HG03039 (cell line): ENCODE measurements around the gene LPP.
A peak's percentile ranks its signal among the peaks of the same experiment; 100 is the strongest.
"Not testable (repeated sequence)": the region's sequence is repeated elsewhere in the genome, so short reads cannot be mapped to it uniquely, and the experiment has no call there.

ENCODE experiments used
- ATAC-seq: cut with Tn5 transposase; IDR thresholded peaks from one replicate; pipeline ENCODE4 v1.9.1; 2021; ENCODE audit warnings: mild to moderate bottlenecking, moderate library complexity; ENCODE audit not compliant: unreplicated experiment

Gene LPP

DNA sequence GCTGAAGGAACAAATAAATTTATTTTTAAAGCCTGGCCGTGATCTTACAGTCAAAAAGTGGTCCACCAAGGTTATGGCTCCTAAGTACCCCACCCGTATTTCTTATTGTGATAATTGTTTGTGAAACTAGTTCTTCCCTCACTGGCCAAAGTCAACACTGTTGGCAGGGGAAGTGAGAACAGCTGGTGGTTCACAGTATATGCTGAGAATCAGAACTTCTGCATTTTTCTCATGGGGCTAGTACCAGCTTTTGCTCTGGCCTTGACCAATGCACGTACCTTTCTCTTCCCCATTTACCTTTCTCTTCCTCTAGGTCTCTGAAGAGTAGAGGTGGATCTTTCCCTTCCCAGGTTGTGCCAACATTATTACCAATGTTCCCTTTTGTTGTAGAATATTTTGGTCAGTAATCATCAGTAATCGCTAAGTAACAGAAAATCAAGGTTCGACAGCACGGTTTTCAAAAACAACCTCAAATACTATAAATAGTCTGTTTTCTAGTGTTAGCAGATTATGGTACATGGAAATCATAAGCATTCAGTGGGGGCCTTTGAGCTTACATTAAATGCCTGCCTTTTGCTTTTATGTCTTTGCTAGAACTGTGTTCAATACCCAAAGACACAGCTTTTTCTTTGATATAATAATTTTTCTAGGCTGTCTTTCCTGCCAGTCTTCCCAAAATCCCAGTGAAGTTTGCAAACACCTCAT lies 268.0 kb downstream of the LPP start:
- peak; percentile 100 for ATAC-seq

DNA sequence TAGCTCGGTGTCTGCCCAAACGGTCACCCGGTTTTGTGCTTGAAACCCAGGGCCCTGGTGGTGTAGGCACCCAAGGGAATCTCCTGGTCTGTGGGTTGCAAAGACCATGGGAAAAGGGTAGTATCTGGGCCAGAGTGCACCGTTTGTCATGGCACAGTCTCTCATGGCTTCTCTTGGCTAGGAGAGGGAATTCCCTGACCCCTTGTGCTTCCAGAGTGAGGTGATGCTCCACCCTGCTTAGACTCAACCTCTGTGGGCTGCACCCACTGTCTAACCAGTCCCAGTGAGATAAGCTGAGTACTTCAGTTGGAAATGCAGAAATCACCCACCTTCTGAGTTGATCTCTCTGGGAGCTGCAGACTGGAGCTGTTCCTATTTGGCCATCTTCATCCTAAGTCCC lies 274.0 kb downstream of the LPP start:
- ATAC-seq = not testable (repeated sequence)

- no peak for ATAC-seq
Measured at GRCh38 chr3:188431040-188431439, 277.1 kb downstream of the LPP start.

- ATAC-seq = no peak
Measured at GRCh38 chr3:188431553-188431952, 277.6 kb downstream of the LPP start.

DNA sequence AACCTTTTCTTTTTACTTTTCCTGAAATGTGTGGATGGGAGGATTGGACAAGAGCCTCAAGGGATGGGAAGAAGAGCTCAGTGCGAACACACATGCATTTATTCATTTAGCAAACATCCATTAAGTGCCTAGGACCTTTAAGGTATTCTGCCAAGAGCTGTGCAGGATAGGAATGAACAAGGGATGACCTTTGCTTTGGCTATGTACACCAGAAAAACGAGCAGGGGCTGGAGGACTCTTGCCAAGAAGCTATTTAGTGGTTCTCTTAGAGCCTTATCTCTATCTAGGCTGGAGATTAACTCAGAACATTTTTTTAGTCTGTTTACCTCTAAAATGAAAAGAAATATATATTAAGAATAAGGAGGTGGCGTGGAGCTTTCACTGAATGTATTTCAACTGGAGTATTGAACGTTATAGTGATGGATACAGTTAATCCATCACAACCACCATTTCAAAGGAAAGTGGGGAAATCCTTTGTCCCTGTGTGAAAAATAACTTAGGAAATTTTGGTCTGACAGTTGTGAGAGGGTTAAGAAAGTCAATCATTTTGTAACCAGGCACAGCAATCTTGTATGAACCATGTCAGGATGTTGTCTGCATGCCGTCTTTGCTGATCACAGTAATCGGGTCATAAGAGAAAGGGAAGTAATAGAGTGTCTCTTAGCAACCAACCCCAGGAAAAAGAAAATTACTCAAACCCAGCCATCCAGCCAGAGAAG lies 279.0 kb downstream of the LPP start:
- no peak for ATAC-seq

DNA sequence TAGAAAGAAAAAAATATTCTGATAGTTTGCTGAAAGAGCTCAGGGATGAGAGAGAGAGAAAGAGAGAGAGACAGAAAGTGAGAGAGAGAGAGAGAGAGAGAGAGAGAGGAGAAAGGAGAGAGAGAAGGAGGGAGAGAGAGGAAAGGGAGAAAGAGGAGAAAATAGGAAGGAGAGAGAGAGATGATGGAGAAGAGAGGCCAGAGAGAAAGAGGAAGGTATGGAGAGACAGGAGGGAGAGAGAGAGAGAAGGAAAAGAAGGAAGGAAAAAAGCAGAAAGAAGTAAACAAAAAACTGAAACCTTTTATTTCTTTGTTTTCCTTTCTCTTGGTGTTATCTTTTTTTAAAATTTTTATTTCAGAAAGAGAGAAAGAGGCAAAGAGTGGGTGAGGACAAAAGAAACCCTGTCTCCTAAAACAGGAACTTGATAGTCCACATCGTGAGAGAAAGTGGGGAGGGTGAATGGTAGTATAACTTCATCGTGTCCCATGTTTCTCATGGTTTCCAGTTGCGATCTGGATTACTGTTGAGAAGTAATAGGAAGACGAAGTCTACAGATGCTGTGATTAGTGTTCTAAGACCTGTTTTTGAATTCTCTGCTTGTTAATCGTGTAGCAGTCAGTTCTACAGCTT lies 279.7 kb downstream of the LPP start:
- no peak for ATAC-seq

DNA sequence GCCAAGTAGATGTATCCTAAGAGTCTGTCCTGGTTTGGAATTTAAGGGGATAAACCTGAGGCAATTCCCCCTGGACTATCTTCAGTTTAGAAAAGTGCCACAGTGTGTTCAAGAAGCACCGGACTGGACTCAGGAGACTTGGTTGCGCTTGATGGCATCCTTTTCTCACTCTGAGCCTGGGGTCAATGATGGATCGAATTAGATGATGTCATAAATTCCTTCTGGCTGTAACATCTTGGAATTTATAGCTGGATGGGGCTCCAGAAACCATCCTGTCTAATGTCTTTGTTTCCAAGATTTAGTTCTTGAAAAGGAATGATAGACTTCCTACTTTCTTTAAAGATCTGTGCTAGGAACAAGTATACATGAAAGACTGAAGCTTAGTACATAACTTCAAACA lies 280.6 kb downstream of the LPP start:
- ATAC-seq = no peak

GRCh38 chr3:188435266-188435665 lies 281.3 kb downstream of the LPP start:
- ATAC-seq = no peak

DNA sequence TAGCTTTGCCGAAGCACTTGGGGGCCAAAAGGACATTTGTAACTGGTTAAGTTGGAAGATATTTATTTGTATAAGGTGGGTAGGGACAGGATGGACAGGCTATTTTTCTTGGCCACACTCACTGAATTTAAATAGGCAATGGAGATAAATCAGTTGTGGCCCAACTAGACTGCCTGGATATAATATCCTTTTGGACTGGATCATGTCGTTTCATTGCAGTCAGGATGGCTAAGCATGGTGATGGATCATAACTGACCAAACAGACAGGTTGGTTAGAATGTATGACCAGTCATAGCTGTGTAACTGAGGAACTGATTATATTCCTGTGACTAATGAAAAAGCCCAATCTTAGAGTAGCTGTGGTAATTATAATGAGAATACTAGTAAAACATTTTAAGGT lies 284.0 kb downstream of the LPP start:
- ATAC-seq = no peak

DNA sequence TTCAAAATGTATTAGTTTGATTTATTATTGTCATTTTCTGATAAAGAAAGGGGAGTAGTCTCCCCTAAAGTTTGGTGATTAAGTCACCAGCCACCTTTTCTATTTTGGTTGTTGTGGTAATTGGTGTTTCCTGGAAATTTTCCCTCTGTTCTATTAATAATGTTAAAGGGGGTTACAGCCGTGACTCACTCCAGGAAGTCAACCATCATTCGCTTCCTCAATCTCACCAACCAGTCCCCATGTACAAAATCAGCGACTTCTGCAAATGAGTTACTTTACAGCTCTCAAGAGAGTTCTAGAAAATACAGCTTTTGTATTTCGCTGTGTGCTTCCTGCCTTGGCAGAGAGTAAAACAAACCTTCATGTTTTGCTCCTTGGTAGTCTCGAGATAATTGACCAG lies 285.1 kb downstream of the LPP start:
- peak; percentile 85 for ATAC-seq

DNA sequence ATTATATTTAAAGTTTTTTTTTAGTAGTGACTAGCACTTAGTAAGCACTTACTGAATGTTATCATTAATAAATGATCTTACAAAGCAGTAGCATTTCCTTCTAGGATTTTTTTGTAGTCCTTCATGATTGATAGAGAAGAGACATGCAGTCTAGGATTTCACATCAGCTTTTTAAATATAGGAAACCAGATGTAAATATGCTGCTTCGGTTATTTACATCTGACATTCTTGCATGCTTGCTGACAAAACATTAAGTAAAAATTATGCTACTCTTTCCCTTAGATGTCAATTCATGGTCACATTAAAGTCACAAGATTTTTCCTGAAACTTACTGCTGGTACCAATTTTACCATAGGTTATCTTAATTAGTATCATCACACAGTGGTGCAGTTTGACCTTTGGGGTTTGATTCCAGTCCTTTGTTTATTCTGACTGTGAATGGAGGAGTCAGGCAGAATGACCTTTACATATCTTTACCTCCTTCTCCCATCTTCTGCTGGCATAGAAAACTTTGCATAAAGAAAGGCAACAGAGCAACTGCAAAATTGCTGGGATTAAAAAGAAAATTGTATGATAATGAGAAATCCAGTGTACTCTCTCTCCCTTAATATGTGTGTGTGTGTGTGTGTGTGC lies 286.5 kb downstream of the LPP start:
- ATAC-seq = no peak

GRCh38 chr3:188442430-188442829 lies 288.5 kb downstream of the LPP start:
- no peak for ATAC-seq

DNA sequence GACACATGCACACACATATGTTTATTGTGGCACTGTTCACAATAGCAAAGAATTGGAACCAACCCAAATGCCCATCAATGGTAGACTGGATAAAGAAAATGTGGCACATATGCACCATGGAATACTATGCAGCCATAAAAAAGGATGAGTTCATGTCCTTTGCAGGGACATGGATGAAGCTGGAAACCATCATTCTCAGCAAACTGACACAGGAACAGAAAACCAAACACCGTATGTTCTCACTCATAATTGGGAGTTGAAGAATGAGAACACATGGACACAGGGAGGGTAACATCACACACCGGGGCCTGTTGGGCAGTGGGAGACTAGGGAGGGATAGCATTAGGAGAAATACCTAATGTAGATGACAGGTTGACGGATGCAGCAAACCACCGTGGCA lies 291.2 kb downstream of the LPP start:
- not testable (repeated sequence) for ATAC-seq

GRCh38 chr3:188446014-188446413 lies 292.1 kb downstream of the LPP start:
- ATAC-seq = peak; percentile 70

GRCh38 chr3:188446766-188447165 lies 292.8 kb downstream of the LPP start:
- ATAC-seq = peak; percentile 47

DNA sequence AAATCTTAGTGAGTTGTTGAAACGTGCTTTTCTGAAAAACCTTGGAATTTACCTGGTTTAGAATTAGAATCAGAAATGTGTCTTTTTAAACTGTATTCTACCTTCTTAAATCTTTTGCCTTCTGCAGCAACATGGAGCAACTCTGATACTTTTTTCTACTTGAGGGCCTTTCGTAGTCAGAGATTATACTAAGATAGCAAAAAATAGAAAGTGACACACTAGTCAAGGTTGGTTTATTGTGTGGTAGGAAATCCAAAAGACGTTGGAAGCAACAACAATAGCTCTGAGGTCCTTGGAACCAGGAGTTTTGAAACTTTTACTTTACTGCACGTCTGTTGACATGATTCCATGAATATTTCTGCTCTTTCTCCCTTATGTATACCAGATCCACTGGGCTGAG lies 294.9 kb downstream of the LPP start:
- no peak for ATAC-seq

DNA sequence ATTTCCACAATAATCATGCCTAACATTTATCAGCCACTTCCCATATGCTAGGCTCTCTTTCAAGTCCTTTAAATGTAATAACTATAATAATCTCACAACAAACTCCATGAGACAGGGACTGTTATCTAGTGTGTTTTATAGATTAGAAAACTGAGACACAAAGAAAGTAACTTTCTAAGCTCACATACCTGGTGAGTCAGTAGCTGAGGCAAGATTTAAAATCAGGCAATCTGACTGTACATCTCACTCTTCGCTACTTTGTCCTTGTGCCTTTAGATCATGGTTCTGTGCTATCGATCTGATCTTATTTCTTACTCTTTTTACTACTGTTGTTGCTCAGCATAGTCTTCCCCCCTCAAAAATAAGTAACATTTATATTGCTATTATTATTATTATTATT lies 295.5 kb downstream of the LPP start:
- no peak for ATAC-seq

- no peak for ATAC-seq
Measured at GRCh38 chr3:188452158-188452772, 298.3 kb downstream of the LPP start.

- ATAC-seq = no peak
Measured at GRCh38 chr3:188453431-188454384, 299.8 kb downstream of the LPP start.

- ATAC-seq = no peak
Measured at GRCh38 chr3:188455748-188456147, 301.8 kb downstream of the LPP start.
